Keratinocyte (primary cell): ENCODE results near the gene GATA3. TPM values are rescaled to one million over a fixed set of nuclear protein-coding genes. Genes with fewer than 3 reads are reported as not detected.

ENCODE experiments used
- DNase-seq: peaks from one replicate; pipeline ENCODE4 v3.0.0-alpha.2; 2011; ENCODE audit warnings: low read depth, missing footprints, low spot score
- FAIRE-seq: peaks from 2 replicates; lab custom pipeline; 2011; peaks lifted over from hg19 to GRCh38; lab: Jason Lieb, UNC
- H2AFZ ChIP-seq: 2 replicates; pipeline ENCODE4 v1.6.0; 2012; ENCODE audit warnings: low read length, control low read depth, inconsistent platforms; ENCODE audit not compliant: control insufficient read depth
- H3K27ac ChIP-seq: 2 replicates; pipeline ENCODE4 v1.5.1; 2011; ENCODE audit warnings: low read length; ENCODE audit not compliant: control insufficient read depth, insufficient read depth
- H3K27me3 ChIP-seq: 3 replicates; pipeline ENCODE4 v1.6.0; 2011; ENCODE audit warnings: low read length; ENCODE audit not compliant: control insufficient read depth, insufficient read depth; ENCODE audit errors: extremely low read depth
- H3K36me3 ChIP-seq, 2 experiments: 2 replicates in 1 of 2; 3 replicates in 1 of 2; pipeline ENCODE4 v1.5.1; 2011; ENCODE audit warnings: low read length in 2 of 2, mild to moderate bottlenecking in 1 of 2; ENCODE audit not compliant: control insufficient read depth in 2 of 2, insufficient read depth in 2 of 2; ENCODE audit errors: extremely low read depth in 1 of 2
- H3K4me1 ChIP-seq: 3 replicates; pipeline ENCODE4 v1.5.1; 2011; ENCODE audit warnings: low read length; ENCODE audit not compliant: control insufficient read depth, insufficient read depth; ENCODE audit errors: extremely low read depth
- H3K4me2 ChIP-seq: 3 replicates; pipeline ENCODE4 v1.6.0; 2011; ENCODE audit warnings: low read depth, low read length; ENCODE audit not compliant: control insufficient read depth, insufficient read depth; ENCODE audit errors: extremely low read depth
- H3K4me3 ChIP-seq, 3 experiments: fragments of 200-600 bp in 1 of 3; sonication (generic) in 1 of 3; 2 replicates in 2 of 3; 3 replicates in 1 of 3; pipeline ENCODE4 v1.5.1; 2011 to 2016; ENCODE audit warnings: low read length in 3 of 3, mild to moderate bottlenecking in 3 of 3, control low read depth in 2 of 3, inconsistent platforms in 1 of 3, low read depth in 1 of 3, mixed read lengths in 1 of 3, mixed run types in 1 of 3, moderate library complexity in 1 of 3; ENCODE audit not compliant: control insufficient read depth in 2 of 3, insufficient read depth in 2 of 3; ENCODE audit errors: extremely low read depth in 1 of 3
- H3K79me2 ChIP-seq: 2 replicates; pipeline ENCODE4 v1.6.0; 2012; ENCODE audit warnings: low read length; ENCODE audit not compliant: control insufficient read depth, insufficient read depth
- H3K9ac ChIP-seq: 3 replicates; pipeline ENCODE4 v1.6.0; 2011; ENCODE audit warnings: low read length; ENCODE audit not compliant: control insufficient read depth, insufficient read depth; ENCODE audit errors: extremely low read depth
- H3K9me1 ChIP-seq: 3 replicates; pipeline ENCODE4 v1.6.0; 2011; ENCODE audit warnings: low read length; ENCODE audit not compliant: control insufficient read depth, insufficient read depth; ENCODE audit errors: extremely low read depth
- H3K9me3 ChIP-seq: 2 replicates; pipeline ENCODE4 v1.5.1; 2012; ENCODE audit warnings: low read depth, low read length; ENCODE audit not compliant: control insufficient read depth
- H4K20me1 ChIP-seq: 3 replicates; pipeline ENCODE4 v1.6.0; 2011; ENCODE audit warnings: low read length; ENCODE audit not compliant: control insufficient read depth, insufficient read depth; ENCODE audit errors: extremely low read depth
- EZH2 ChIP-seq: IDR thresholded peaks from one replicate; pipeline ENCODE4 v1.6.1; 2012; ENCODE audit warnings: inconsistent platforms, mild to moderate bottlenecking, low read length, moderate library complexity
- dilution Hi-C: fragments of 300-500 bp; cut with MboI; formaldehyde crosslinking; loops from one replicate; pipeline ENCODE4 v1.7.0; 2020; ENCODE audit warnings: low sequenced_read_pairs; ENCODE audit not compliant: extremely low pct_ligation_motif_present
- polyA plus RNA-seq, 5 experiments: library from polyadenylated mRNA; depleted of rRNA in 3 of 5; stranded (reverse) in 3 of 5; stranded (forward) in 1 of 5; unstranded in 1 of 5; fragments of >200 nt; gene quantifications; 1 replicate in 1 of 5; 2 replicates in 3 of 5; 3 replicates in 1 of 5; pipeline versions ENCODE4 v1.2.1 to v1.2.3, GENCODE V29; 2011 to 2012; ENCODE audit warnings: missing spikeins in 2 of 5, low read depth in 1 of 5, low replicate concordance in 1 of 5
- TF ChIP-seq, protein P1 (sequence below), 3 experiments: IDR thresholded peaks in 1 of 3; conservative IDR thresholded peaks in 1 of 3; optimal IDR thresholded peaks in 1 of 3; 2 replicates in 2 of 3; 3 replicates in 1 of 3; pipeline versions ENCODE3 to v1.5.1; 2011; ENCODE audit warnings: low read length in 3 of 3, mild to moderate bottlenecking in 3 of 3, moderate library complexity in 2 of 3, control low read depth in 1 of 3, inconsistent platforms in 1 of 3; ENCODE audit not compliant: insufficient read depth in 2 of 3; ENCODE audit errors: extremely low read depth in 1 of 3

Gene GATA3
- polyA plus RNA-seq, 1 donor (not counting 4 experiments of a cell fraction or from before 2014, with no cell fraction given), result 4.0 TPM

DNA sequence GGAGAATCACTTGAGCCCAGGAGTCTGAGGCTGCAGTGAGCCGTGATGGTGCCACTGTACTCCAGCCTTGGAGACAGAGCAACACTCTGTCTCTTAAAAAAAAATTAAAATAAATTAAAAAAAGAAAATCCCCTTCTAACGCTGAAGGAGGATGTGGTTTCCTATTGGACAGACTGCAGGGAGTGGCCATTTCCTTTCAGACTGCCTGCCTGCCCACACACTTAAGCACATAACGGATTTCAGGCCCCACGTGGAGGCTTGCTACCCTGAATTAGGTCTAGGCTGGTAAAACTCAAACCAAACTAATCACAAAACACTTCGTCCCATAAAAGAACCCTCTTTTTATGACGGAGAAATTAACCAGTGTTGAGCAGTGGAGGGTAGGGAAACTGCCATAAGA, 34.0 kb downstream of the GATA3 start:
- dilution Hi-C loops, result no loop called here
- no peaks in the 10 kb centered on the region for H3K36me3 ChIP-seq
- H3K4me2 ChIP-seq, result no peak overlapping the region
- H3K9me3 ChIP-seq, result no peaks in the 10 kb centered on the region
- H3K4me3 ChIP-seq, result no peak overlapping the region
- no peaks in the 10 kb centered on the region for H4K20me1 ChIP-seq
- no peak overlapping the region for H3K9ac ChIP-seq
- H3K79me2 ChIP-seq, result no peaks in the 10 kb centered on the region
- no peak overlapping the region for H2AFZ ChIP-seq
- H3K9me1 ChIP-seq, result no peaks in the 10 kb centered on the region
- TF ChIP-seq EZH2, result no peak
- TF ChIP-seq, protein P1, sequence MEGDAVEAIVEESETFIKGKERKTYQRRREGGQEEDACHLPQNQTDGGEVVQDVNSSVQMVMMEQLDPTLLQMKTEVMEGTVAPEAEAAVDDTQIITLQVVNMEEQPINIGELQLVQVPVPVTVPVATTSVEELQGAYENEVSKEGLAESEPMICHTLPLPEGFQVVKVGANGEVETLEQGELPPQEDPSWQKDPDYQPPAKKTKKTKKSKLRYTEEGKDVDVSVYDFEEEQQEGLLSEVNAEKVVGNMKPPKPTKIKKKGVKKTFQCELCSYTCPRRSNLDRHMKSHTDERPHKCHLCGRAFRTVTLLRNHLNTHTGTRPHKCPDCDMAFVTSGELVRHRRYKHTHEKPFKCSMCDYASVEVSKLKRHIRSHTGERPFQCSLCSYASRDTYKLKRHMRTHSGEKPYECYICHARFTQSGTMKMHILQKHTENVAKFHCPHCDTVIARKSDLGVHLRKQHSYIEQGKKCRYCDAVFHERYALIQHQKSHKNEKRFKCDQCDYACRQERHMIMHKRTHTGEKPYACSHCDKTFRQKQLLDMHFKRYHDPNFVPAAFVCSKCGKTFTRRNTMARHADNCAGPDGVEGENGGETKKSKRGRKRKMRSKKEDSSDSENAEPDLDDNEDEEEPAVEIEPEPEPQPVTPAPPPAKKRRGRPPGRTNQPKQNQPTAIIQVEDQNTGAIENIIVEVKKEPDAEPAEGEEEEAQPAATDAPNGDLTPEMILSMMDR (optimal IDR thresholded peaks at IDR 0.05 in 1 of 3, IDR thresholded peaks at IDR 0.05 in 1 of 3, conservative IDR thresholded peaks at IDR 0.05 in 1 of 3; ENCODE audit: extremely low read depth in 1 of 3, insufficient read depth in 2 of 3, low read length in 3 of 3), result no peak
- no peaks in the 10 kb centered on the region for H3K4me1 ChIP-seq
- DNase-seq (no peak), FAIRE-seq (no peak)
- no peaks in the 10 kb centered on the region for H3K27me3 ChIP-seq
- no peak overlapping the region for H3K27ac ChIP-seq

DNA sequence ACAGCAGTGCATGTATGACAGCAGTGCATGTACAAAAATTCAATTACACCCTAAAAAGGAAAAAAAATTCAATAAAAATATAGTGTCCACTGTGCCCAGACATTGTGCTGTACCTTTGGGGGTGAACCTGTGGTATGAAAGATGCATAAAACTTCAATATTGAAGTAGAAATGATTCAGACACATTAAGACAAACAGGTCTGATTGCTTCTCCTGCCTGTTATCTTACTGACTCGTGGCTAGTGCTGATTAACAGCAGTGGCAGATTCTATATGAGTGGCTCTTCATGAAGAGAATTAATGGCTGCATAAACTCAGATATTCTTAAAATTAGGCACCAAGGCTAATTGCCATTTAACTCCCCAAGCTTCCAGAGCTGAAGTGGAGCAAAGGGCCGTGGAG, 37.9 kb downstream of the GATA3 start:
- H3K4me1 ChIP-seq, result no peaks in the 10 kb centered on the region
- no peak overlapping the region for H3K27ac ChIP-seq
- H3K4me2 ChIP-seq, result no peak overlapping the region
- H3K9ac ChIP-seq, result no peak overlapping the region
- H3K36me3 ChIP-seq, result no peaks in the 10 kb centered on the region
- no peaks in the 10 kb centered on the region for H3K9me1 ChIP-seq
- no peaks in the 10 kb centered on the region for H3K79me2 ChIP-seq
- dilution Hi-C loops, result no loop called here
- no peak overlapping the region for H2AFZ ChIP-seq
- no peak overlapping the region for H3K4me3 ChIP-seq
- no peaks in the 10 kb centered on the region for H4K20me1 ChIP-seq
- TF ChIP-seq, protein P1 (optimal IDR thresholded peaks at IDR 0.05 in 1 of 3, IDR thresholded peaks at IDR 0.05 in 1 of 3, conservative IDR thresholded peaks at IDR 0.05 in 1 of 3; ENCODE audit: extremely low read depth in 1 of 3, insufficient read depth in 2 of 3, low read length in 3 of 3), result no peak
- TF ChIP-seq EZH2, result no peak
- no peak for DNase-seq
- H3K27me3 ChIP-seq, result no peaks in the 10 kb centered on the region
- H3K9me3 ChIP-seq, result no peaks in the 10 kb centered on the region
- no peak for FAIRE-seq
